HG03066 (cell line): Measurements from ENCODE around the gene LRRC4C.

ENCODE experiments used
- ATAC-seq: cut with Tn5 transposase; IDR thresholded peaks from one replicate; pipeline ENCODE4 v1.9.1; 2021; ENCODE audit warnings: low read depth; ENCODE audit not compliant: unreplicated experiment

Gene LRRC4C

DNA sequence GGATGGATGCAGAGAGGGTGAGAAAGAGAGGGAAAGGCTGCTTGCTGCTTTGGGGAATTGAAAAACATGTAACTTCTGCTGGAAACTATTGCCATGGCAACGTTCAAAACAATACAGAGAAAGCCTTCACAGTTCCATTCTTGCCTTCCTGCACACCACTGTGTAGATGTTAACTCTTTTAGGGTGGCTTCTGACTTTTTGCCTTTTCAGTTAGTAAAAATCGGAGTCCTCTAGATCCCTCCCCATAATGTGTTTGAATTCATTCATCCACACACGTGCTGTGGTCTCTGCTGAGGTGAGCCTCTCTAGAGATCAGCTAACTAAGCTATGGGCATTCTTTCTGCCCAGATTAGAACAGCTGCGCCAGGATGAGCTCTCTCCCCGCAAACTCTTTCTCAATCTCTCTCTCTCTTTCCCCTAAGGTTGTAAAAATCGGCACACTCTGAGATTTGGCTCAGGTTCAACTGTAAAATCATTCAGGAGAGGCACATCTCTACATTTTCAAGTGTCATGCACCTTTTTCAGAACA is 1178.3 kb downstream of the LRRC4C start:
- ATAC-seq: peak; percentile 64

- ATAC-seq: no peak
Observed at GRCh38 chr11:40280159-40281051, 1179.0 kb downstream of the LRRC4C start.

DNA sequence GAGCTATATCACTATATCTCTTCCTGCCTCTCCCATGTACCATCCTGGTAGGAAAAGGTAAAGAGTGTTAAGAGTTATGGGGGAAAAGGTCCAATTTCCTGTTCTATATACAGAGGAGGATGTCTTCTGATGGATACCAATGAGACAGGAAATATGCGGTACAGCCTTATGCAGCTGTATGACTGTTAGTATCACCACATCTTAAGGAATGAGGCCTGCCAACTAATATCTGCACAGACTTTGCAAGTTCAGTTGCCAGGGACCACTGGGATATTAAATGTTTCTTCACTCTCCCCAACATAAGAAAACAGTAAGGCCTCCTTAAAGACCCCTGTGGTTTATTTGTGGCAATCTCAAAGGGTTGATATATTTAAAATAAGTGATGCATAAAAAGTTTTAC is 1182.5 kb downstream of the LRRC4C start:
- no peak for ATAC-seq

DNA sequence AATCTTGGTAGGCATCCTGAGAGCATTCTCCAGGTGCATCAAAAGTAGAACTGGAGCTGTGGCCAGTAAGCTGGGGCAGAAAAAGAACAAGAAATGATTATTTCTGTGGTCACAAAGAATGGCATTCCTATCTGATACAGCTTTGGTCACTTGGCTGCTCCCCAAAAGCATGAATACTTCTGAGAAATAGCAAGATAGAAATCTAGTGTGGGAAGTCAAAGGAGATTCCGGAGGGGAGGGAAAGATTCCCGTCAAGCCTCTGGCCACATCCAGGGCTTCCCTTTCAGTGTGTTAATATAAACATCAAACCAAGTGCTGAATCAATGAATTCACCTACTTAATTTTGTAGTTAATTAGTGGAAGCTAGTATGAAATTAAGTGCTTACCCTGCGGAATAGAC is 1185.4 kb downstream of the LRRC4C start:
- ATAC-seq: no peak

DNA sequence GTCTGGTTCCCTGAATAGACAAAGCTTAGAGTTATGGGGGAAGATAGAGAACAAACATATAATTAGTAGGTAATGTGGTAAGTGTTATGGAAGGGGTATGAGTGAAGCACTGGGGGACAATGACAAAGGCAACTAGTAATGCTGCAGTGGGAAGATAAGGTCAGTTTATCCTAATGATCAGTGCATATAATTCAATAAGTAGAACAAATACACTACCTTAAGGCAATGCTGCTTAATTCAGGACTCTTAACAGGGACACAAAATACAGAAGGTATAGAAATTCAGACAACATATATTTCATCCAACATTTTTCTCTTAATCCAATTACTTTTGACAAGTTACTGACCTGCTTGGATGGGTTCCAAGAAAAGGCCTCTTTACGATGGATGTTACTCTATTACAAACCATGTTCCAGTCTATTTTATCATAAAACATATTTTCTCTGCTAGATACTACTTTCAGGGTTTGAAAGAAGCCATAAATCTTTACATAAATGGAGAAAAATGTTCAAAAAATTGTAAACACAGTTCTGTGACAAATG is 1186.2 kb downstream of the LRRC4C start:
- no peak for ATAC-seq

DNA sequence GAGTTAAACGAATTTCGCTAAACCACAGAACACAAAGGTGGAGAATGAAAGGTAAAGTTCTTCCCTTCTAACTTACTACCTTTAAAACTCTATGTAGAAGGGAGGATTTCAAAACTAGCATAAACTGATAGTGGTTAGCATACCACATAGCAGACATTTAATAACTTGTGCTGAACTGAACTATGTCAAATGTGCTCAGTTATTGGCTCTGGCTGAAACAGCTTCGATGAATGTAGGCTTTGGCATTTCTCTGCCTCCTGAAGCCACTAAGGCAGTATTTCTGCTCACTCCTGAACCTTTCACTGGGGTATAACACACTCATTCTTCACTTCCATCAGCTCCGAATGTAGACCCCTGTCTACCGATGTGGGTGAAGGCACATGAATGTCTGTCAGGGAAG is 1188.1 kb downstream of the LRRC4C start:
- no peak for ATAC-seq

DNA sequence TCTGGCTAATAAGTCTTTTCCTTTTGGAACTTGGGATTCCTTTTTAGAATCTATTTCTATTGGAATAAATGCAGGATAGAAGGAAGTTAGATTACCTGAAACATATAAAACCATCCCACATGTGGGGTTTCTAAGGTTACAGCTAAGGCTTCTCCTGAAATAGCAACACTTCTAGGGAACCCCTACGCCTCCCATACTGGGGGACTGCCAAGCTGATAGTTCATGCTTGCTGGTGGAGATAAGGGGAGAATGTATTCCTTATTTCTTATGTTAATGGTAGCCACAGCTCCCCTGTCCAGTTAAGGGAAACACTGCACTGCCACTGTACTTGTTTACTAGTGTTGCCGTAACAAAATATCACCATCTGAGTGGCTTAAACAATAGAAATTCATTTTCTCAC is 1189.6 kb downstream of the LRRC4C start:
- ATAC-seq: no peak

GRCh38 chr11:40268551-40268950 is 1190.9 kb downstream of the LRRC4C start:
- no peak for ATAC-seq

DNA sequence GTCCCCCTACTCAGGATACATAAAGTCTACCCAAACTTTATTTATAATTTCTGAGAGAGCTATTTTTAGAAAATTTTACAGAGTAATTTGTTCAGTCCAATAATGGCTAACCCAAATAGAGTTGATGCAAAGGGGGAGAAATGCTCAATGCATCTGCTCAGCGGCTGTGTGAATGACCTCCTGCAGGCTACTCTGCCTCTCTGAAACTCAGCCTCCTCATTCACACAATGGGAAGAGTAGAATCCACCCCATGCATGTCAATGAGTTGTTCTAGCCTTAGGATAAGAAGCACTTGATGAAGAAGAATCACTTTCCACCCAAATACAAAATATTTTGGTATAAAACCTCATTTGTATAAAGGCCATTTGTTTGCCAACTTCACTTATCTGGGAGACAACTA is 1204.0 kb downstream of the LRRC4C start:
- ATAC-seq: no peak

GRCh38 chr11:40253166-40253565 is 1206.3 kb downstream of the LRRC4C start:
- no peak for ATAC-seq

DNA sequence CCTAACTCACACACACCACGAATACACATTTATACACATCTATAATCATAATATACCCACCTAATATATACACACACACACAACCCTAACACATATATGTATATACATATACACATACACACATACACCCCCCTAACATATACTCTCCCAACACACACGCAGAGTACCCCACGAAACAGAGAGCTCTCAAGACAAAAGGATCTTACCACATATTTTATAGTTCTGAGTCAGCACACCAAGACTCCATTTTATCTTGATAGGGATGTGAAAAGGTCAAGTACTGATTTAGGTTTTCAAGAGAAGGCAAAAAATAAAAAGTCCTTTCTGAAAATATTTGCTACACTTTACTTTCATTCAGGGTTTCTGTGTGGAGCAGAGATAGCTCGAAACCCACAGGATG is 1207.2 kb downstream of the LRRC4C start:
- no peak for ATAC-seq

- no peak for ATAC-seq
Observed at GRCh38 chr11:40246983-40247382, 1212.5 kb downstream of the LRRC4C start.

- ATAC-seq: peak; percentile 99
Observed at GRCh38 chr11:40241524-40242051, 1217.9 kb downstream of the LRRC4C start.

- no peak for ATAC-seq
Observed at GRCh38 chr11:40240284-40240683, 1219.2 kb downstream of the LRRC4C start.

DNA sequence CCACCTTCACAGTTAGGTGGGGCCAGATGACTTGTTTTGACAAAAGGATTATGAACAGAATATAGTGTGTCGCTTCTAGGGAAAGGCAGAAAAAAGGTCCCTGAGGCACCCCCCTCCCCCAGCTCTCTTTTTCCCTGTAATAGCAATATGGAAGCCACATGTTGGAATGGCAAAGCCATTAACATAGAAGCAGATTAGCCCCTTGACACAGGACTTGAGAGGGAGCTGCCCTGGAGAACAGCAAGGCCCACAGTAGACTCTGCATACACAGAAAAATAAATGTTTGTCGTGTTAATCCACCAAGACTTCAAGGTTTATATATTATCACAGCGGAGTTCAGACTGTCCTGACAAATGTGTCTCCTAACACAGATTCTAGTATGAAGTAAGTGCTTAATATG is 1222.9 kb downstream of the LRRC4C start:
- ATAC-seq: no peak

DNA sequence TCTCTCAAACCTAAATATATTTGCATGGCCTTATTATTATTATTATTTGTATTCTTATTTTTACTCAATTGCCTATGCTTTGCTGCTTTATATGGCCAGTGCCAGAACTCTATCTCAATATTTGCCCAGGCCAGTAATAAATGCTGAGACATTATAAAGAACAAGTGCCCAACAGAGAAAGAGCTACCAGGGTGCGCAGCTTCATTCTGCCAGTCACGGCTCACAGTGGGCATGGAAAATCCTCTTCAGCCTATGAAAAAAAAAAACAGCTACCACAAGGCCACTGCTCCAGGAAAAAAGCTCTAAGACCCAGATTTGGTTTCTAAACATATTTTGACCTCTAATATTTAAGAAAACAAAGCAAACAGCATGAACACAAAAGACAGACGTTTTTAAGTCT is 1223.6 kb downstream of the LRRC4C start:
- no peak for ATAC-seq

DNA sequence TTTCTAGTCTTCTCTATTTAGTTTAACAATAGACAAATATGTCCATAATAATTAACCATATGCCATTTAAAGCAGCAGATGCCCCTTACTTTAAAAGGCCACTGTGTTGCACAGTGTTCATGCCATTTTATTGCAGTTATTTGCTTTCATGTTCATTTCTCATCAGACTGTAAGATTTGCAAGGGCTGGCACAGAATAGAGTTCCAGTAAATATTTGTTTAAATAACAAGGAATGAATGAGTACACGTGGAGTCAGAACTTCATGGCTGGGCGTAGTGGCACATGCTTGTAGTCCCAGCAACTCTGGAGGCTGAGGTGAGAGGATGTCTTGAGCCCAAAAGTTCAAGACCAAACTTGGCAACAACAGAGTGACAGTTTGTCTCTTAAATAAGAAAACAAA is 1228.6 kb downstream of the LRRC4C start:
- no peak for ATAC-seq

GRCh38 chr11:40228662-40229061 is 1230.8 kb downstream of the LRRC4C start:
- no peak for ATAC-seq

DNA sequence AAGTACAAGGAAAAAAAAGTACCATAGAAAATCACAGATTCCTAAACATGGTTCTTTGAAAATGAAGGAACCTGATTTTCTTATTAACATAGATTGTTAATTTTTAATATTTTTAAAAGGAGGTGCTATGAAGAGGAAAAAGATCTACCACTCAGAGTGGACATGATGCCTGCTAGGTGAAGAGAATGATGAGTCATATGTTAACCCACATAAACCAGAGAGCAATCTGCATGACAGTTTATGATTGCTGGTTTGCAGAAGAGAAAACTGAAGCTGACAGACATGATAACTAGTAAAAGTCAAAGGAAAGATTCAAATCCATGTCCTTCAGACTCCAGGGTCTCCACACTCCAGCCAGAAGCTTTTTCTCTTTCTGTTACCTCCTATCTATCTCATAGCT is 1231.7 kb downstream of the LRRC4C start:
- ATAC-seq: peak; percentile 95

DNA sequence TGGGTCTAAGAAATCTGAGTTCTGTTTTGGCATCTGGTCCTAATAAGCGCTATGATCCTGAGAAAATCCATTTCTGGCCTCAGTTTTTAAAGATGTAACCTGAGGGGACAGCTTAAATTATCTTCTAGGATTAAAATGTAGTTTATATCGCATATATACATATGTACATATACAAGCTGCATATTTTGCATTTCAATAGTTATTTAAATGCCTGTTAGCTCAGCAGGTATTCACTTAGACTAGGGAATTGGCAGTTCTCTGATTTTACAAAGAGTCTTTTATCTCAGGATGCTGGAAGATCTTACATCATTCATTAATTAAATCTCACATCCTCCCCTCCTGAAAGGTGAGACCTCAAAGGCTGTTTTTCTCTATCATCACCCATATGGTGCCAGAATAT is 1232.8 kb downstream of the LRRC4C start:
- ATAC-seq: no peak

GRCh38 chr11:40223596-40224330 is 1235.7 kb downstream of the LRRC4C start:
- ATAC-seq: no peak
